GM19467 (cell line): ENCODE data around the gene TMEM134.

Source experiments
- ATAC-seq: cut with Tn5 transposase; IDR thresholded peaks from one replicate; pipeline ENCODE4 v1.9.1; 2021; ENCODE audit warnings: mild to moderate bottlenecking, moderate library complexity; ENCODE audit not compliant: unreplicated experiment

The TMEM134 gene

DNA sequence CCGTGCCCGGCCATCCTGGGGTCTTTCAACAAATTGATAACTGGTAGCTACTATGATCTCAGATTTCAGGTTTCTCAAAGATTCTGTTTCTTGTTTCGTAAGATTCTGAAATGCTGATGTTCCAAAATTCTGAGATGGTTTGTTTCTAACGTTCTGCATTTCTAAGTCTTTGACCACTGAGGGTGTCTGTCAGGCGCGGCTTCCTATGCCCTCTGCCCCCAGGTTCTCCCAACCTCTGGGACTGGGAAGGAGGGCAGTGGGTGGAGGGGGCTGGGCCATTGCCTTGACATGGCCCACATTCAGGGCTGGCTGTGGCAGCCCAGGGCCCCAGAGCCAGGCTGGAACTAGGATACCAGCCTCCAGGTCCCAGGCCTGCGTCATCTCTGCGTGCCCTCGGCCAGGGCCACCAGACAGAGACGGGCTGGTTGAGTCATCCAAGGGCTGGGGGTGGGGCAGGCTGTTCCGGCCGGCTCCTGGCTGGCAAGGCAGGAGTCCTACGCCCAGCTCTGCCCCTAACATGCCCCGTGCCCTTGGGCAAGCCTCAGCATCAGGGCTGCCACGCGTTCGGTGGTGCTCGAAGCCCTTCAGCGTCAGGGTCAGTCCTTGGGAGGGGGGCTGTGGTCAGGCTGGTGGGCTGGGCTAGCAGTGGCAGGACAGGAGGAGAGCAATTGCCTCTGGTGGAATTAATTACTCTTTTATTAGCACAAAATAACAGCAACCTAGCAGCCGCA lies 5.2 kb downstream of the TMEM134 start:
- no peak for ATAC-seq

DNA sequence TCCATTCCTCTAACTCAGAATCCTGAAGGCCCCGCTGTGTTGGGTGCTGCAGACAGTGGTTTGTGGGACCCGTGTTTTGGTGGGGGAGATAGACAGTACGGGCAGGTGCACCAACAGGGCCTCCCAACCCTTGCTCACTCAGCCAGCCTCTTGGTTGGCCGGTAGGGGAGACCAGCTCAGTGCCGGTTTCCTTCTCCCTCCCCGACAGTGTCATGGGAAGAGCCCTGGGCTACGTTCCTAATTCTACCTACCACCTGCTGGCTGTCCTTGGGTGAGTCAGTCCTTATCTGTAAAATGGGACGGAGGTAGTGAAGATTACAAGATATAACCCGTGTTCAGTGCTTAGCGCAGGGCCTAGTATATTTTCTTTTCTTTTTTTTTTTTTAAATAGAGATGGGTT lies 5.9 kb downstream of the TMEM134 start:
- ATAC-seq = no peak

DNA sequence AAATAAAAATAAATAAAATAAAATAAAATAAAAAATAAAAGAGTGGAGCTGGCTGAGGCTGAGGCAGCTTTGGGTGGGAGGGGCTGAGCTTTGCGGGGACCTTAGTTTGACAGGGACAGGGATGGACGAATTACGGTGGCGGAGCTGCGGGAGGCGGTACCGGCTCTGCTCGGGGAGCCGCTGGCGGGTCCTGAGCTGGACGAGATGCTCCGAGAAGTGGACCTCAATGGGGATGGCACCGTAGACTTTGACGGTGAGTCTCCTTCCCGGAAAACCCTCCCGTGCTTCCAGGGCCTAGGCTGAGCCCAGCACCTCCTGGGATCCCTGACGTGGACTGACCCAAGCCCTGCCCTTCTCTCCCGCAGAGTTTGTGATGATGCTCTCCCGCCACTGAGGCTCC lies 10.8 kb downstream of the TMEM134 start:
- ATAC-seq = no peak

DNA sequence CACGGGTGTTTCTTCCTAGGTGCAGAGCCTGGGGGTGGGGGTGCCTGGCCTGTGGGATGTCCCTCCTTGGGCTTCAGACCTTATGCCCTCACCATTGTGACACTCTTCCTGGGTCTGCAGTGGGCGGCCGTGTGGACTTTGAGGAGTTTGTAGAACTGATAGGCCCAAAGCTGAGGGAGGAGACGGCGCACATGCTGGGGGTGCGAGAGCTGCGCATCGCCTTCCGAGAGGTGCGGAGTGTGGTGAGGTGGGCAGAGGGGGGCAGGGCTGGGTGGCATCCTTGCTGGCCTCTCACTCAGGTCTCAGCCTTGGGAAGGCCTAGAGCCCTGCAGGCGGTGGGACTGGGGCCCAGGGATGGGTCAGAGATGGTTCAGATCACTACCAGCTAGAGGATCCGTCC lies 11.6 kb downstream of the TMEM134 start:
- ATAC-seq = no peak

DNA sequence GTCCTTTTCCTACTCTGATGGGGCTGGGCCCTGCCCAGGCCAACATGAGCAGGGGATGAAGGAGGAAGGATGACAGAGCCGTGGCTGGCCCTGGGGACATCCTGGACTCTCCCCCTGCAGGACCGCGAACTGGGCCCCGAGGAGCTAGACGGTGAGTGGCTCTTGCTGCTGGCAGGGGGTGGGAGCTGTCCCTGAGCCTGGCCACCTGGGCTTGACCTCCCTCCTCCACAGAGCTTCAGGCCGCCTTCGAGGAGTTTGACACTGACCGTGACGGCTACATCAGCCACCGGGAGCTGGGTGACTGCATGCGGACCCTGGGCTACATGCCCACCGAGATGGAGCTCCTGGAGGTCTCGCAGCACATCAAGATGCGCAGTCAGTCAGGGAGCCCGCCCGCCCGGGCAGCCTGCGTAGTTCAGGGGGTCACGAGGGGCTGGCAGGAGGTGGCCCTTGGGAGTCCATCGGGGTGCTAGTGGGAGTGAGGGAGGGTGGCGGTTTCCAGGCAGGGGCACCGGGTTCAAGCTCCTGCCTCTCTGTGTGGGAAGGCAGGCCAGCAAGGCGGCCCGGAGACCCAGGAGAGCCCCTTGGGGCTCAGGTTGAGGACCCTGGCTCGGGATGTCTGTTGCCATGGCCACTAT lies 12.9 kb downstream of the TMEM134 start:
- no peak for ATAC-seq

DNA sequence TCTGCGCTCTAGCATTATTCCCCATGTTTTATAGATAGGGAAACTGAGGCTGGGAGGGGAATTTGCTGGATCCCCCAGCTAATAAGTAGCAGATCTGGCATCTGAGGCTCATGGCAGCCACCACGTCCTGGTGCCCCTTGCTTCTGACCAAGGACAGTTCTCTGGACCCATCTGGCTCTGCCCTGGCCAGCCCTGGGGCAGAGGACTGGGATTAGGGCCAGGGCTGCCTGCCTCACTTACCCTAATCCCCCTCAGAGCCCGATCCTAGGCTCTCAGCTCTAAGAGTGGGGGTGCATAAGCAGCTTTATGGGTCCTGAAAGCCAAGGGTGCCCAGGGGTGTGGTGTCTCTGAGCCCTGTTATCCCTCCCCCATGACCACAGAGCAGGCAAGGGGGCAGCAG lies 14.0 kb downstream of the TMEM134 start, which contains the start of gene CABP4:
CABP4 (plus strand) TSS at position 301 of the 400 bp plus-strand sequence; CDS start at position 371, 70 bp downstream.
- no peak for ATAC-seq

DNA sequence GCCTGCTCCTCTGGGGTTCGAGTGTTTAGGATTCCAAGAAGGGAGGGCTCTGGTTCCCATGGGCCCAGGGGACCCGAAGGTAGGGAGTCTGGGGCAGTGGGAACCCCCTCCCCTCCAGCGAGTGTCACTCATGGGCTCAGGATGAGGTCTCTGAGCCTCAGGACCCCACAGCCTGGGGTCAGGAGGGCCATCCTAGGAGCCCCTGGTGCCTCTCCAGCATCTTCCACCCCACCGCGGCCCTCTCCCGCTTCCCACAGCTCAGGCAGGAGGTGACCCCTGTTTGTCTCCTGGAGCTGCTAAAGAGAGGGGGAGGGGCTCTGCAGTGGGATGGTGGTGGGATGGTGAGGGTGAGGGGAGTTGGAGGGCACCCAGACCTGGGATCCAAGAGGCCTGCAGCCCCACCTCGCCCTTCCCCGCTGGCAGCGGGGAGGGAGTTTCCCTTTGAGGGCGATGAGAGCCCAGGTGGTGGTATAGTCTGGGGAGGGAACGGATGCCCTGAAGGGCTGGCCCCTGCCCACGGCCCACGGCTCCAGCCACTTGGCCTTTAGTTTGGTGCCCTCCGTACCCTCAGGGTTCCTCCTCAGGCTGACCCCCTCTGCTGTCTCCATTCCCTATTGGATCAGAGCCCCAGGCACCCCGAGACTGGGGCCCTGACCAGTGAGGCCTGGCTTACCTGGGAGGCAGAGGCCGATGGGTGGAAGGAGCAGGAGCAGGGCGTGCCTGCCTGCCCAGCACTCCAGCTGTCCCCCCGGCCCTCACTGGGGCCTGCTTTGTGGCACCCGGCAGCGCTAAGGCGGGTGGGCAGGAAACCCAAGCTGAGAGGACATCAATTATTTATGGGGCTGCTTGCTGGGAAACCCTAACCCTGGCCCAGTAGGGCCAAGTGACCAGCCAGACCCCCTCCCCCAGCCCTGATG lies 15.0 kb downstream of the TMEM134 start:
- ATAC-seq = no peak

DNA sequence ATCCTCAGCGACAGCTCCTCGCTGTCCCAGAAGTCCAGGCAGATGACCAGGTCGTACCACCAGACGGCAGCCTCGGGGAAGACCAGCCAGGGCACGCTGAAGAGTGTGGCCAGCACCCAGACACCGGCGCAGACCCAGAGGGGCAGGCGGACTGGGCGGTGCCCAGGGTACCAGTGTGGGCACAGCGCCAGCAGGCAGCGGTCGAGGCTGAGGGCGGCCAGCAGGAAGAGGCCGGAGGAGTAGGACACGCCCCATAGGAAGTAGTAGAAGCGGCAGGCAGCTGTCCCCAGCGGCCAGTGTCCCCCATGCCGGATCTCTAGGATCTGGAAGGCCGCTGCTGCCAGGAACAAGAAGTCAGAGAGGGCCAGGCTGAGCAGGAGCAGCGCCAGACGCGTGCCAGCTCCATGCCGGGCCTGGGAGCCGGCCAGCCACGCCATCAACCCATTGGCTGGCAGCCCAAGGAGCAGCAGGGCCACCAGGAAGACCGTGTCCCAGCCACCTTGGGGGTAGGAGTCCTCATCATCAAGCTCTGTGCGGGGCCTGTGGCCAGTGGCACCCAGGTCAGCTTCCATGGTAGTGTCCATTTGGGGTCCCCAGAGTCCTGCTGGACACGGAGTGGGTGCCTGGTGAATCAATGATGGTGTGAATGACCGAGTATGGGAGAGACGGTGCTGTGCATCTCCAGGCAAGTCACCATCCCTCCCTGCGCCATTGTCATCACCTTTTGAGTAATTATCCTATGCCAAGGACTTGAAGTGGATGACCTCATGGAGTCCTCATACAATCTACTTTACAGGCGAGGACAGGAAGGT lies 16.7 kb downstream of the TMEM134 start, which contains the start of gene GPR152:
GPR152 (minus strand) TSS at position 589 of the 812 bp plus-strand sequence; CDS start at position 584, 5 bp downstream.
- no peak for ATAC-seq

DNA sequence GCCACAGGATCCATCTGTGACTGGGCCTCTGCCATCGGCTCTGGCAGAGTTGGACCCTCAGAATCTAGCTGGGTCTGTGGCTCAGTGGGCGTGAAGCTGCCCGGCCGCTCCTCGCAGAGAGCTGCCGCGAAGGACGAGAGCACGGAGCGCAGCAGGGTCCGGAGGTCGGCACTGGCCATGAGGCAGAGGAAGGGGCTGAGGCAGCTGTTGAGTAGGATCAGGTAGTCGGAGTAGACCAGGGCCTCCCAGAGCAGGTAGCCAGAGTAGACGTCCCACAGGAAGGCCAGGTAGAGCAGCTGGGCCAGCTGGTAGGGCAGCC lies 17.4 kb downstream of the TMEM134 start:
- no peak for ATAC-seq

DNA sequence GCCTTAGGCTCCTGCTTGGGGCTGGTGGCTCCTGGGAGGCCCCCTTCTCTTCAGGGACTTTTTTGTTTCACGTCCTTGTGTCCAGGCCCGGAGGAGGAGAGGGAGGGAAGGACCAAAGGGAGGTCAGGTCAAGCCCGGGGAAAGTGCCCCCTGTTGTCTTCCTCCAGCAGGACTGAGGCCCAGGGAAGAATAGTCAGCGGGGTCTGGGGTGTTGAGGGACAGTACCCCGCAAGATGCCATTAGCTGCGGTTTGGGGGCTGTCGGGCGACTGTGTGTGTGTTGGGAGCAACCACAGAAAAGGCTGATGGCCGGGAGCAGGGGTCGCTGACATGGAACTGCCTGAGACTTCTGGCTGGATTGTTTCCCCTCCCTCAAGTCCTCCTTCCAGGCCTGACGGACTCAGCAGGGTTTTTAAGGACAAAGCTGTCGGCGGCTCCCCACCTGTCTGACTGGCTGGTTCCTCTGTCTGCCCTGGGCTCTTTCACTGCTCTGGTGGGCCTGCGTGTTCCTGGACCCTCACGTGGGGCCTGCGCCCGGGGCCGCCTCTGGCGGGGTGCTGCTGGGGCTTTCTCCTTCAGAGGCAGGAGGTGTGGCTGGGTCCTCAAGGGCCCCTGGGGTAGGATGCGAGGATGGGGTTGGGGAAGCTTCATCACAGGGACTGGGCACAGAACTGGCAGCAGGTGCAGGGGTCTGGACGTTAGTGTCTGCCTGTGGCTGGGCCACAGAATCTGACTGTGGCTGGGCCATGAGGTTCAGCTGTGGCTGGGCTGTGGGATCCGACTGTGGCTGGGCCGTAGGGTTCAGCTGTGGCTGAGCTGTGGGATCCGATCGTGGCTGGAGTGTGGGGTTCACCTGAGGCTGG lies 18.0 kb downstream of the TMEM134 start:
- no peak for ATAC-seq

DNA sequence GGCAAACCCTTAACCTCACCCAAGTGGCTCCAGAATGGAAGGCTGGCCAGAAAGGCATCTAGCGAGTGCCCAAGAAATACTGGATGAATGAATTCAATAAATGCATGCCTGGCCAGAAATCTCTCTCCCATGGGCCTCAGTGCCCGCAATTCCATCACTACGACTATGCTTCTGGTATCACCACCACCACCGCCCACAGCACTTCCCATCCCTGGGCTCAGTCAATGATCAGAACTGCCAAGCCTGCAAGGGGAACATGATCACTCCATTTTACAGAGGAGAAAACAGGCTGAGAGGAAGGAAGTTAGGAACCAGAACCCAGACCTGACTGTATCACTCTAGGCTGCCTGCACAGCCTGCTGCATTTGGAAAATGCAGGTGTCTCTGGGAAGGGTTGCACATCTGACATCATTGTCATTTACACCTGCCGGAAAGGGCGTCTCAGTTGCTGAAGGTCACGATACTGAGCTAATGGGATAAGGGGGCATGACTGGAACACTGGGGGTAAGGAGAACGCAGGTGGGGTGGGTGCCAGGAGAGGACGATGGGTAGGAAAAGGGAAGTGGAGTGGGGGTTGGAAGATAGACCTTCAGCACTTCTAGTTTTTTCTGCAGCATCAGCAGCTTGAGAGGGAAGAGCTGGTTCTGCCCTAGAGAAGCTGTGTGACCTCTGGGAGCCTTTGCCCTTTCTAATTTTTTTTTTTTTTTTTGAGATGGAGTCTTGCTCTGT lies 19.8 kb downstream of the TMEM134 start:
- ATAC-seq = no peak

DNA sequence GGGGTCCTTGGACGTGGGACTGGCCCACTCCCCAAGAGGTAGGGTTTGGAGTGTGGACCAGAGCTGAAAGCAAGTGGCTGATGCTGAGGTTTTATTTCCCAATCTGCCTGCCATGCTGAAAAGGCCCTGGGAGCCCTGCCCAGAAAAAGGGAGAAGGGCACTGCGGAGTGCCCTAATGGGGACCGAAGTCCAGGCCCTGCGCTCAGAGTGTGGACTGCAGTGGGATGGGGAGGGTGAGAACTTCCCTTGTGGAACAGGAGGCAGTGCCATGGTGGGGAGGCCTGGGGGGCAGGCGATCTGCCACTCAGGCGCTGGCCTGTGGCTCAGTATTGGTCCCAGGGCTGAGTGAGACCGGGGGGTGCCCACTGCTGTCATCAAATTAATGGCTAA lies 20.8 kb downstream of the TMEM134 start:
- ATAC-seq = no peak

DNA sequence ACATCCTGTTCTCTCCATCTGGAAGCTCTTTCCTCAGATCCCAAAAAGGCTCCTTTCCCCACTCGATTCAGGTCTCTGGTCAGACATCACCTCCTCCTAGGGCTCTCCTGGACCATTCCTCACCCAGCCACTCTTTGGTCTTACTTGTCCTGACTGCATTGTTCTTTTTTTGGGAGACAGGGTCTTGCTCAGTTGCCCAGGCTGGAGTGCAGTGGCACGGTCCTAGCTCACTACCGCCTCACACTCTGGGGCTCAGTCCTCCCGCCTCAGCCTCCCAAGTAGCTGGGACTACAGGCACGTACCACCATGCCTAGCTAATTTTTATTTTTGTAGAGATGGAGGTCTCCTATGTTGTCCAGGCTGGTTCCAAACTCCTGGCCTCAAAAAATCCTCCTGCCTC lies 23.5 kb downstream of the TMEM134 start:
- no peak for ATAC-seq

DNA sequence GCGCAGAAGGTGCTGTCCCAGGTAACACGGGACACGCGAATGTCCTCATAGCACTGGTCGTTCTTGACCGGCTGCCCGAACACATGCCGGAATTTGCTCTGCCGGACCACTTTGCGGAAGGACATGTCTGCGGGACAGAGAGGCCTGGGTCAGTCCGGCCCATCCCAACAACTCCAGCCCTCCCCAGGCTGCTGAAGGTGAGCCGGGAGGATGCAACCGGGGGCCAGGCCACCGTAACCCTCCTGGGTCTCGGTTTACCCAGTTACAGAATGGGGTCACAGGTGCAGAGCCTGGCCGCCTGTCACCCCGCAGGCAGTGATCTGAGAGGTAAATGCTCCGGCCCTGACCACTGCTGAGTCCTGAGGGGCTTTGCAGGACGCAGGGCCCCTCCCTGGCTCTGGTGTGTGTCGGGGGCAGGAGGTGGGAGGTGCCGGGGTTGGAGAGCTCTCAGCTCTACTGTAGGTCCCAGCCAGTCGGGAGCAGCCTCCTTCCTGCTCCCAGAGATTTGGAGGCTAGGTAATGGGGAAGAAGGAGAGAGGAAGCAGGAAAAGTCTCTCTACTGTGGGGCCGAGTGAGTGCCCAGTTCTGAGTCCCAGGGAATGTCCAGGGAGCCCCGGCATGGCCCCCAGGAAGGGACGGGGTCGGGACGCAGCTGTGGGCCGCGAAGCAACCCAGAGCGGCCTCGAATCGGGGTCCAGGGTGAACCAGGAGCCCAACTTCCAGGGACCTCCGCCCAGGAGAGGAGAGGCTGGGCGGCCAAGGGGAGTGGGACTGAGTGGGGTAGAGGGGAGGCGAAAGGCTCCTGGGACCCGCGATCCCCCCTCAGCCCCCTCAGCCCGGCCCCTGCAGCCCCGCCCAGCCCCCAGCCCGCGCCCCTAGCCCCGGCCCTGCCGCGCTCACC lies 26.3 kb downstream of the TMEM134 start:
- no peak for ATAC-seq

DNA sequence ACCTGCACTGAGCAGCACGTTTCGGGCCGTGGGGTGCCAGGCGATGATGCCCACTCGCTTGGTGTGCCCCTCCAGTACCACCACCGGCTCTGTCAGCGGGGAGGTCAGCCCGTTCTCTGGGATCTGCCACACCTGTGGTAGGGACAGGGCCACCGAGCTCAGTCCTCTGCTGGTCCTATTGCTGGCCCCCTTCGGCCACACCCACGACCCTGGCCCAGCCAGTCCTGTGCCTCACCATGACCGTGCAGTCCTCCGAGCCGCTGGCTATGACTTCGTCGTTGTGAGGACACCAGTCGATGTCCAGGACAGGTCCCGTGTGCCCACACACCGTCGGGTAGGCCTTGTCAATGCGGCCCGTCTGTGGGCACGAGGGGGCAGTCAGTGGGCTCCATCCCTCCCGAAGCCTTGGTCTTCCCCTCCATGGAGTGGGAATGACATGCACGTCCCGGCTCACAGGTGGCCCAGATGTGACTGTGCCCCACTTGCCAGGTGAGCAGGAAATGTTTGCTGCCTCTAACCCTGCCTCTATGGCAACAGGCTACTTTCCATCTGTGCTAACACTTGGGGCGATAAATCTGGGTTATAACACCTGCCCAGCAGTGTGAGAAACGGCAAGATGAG lies 27.2 kb downstream of the TMEM134 start:
- no peak for ATAC-seq

DNA sequence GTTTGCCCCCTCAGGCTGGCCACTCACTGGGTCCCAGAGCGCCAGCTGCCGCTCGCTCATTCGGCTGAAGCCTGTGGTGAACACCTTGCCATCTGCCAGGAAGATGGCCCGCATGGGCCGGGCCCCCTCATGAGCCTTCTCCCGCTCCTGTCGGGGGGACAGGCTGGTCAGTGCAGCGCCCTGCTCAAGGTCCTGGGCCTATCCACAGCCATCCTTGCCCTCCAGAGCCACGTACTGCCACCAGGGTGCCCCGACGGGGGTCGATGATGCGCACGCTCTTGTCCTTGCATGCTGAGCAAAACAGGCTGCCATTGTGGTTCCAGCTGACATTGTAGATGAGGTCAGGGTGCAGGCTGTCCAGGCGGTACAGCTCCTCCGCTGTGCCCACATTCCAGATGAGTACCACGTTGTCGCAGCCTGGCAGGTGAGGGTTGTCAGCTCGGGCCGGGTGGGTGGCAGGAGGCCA lies 27.9 kb downstream of the TMEM134 start:
- ATAC-seq = no peak

DNA sequence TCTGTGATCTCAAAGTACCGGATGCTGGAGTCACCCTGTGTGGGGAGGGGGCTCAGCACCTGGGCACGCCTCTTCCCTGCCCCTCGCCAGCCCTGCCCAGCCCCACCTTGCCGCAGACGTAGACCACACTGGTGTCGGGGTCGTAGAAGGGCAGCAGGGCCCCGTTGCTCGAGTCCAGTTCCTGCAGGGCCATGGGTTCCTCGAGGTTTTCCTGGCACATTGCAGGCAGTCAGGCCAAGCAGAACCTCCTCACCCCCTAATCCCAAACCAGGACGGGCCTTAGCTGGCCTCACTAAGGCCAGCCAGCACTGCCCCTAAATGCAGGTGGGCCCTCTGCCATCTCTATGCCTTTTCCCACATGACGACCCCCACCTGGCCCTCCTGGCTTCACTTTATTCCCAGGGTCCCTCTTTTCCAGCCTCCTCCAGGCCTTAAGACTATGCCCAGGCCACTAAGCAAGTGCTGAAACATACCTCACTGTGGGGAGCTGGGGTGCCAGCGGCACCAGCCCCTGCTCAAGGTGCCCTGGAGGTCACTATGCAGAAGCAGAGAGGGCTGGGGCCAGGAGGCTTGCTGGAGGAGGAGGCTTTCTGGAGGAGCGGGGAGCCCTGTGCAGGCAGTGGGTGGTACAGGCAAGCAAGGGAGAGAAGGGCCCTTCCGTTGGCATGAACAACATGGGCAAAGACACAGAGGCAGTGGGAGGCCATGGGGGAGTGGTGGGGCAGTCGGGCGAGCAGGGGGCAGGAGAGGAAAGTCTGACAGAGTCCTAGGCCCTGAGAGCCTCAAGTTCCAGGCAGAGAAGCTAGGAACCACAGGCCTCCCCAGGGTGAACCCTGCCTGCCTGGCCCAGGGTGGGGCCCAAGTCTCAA lies 28.6 kb downstream of the TMEM134 start:
- no peak for ATAC-seq
